ENCODE results near the gene FBXO42. TPM values are rescaled to one million over a fixed set of nuclear protein-coding genes. Genes with fewer than 3 reads are reported as not detected.

The FBXO42 gene
- total RNA-seq, 6 donors from 2014 or later, result 20.8 to 41.9 (median 24.0) TPM

GRCh38 chr1:16205891-16206546 is 146.3 kb downstream of the FBXO42 start:
- Histone ChIP-seq H3K27me3 (no peaks in the 10 kb centered on the region), H3K4me3 (peak overlapping the region in 3 of 4 donors; percentile 57 to 72 (median 62)), H3K27ac (peak overlapping the region; percentile 89 to 92 (median 91)), H3K4me1 (peaks cover 8 to 28% (median 18%) of the 10 kb centered on the region in 4 donors), H3K36me3 (peaks cover 0 to 4% (median under 1%) of the 10 kb centered on the region in 4 donors), H3K9me3 (no peaks in the 10 kb centered on the region)
- peak in 1 of 2 donors; percentile 16 for ATAC-seq (ENCODE audit: low FRiP score in 2 of 2)
- TF ChIP-seq POLR2AphosphoS5 (IDR thresholded peaks at IDR 0.05) (no peak), CTCF (IDR thresholded peaks at IDR 0.05) (peak in 1 of 6 experiments; percentile 10), EP300 (IDR thresholded peaks at IDR 0.05) (no peak), POLR2A (IDR thresholded peaks at IDR 0.05) (peak in 1 of 4 donors; percentile 56)
- DNase-seq, result peak in 1 of 2 donors; percentile 84
- WGBS, 2 donors, result 32 to 93% methylated on average over 3 to 38 of the region's 38 CpGs

- 96 to 100% methylated on average over 1 to 11 of the region's 11 CpGs for WGBS, 2 donors
- peak overlapping the region in 1 of 4 donors; percentile 92 for H3K27ac ChIP-seq
- DNase-seq, result peak in 1 of 2 donors; percentile 52
- H3K27me3 ChIP-seq, result no peaks in the 10 kb centered on the region
- no peak for ATAC-seq (ENCODE audit: low FRiP score in 2 of 2)
- H3K36me3 ChIP-seq, result peaks cover 0 to 6% (median 2%) of the 10 kb centered on the region in 4 donors
- peak in 1 of 6 experiments; percentile 0 for TF ChIP-seq CTCF (IDR thresholded peaks at IDR 0.05)
- no peak for TF ChIP-seq POLR2A (IDR thresholded peaks at IDR 0.05)
- no peak for TF ChIP-seq EP300 (IDR thresholded peaks at IDR 0.05)
- no peak for TF ChIP-seq POLR2AphosphoS5 (IDR thresholded peaks at IDR 0.05)
- no peak overlapping the region for H3K4me3 ChIP-seq
- peaks cover 8 to 28% (median 18%) of the 10 kb centered on the region in 4 donors for H3K4me1 ChIP-seq
- no peaks in the 10 kb centered on the region for H3K9me3 ChIP-seq
Observed at GRCh38 chr1:16205334-16205671, 147.0 kb downstream of the FBXO42 start.

GRCh38 chr1:16204634-16205333 is 147.5 kb downstream of the FBXO42 start:
- Histone ChIP-seq H3K4me3 (no peak overlapping the region), H3K27ac (no peak overlapping the region), H3K9me3 (no peaks in the 10 kb centered on the region), H3K27me3 (no peaks in the 10 kb centered on the region), H3K4me1 (peaks cover 8 to 28% (median 17%) of the 10 kb centered on the region in 4 donors), H3K36me3 (peaks cover 0 to 6% (median 2%) of the 10 kb centered on the region in 4 donors)
- WGBS, 2 donors, result 81 to 100% methylated on average over 6 to 12 of the region's 12 CpGs
- DNase-seq (no peak), ATAC-seq (ENCODE audit: low FRiP score in 2 of 2) (no peak)
- TF ChIP-seq CTCF (IDR thresholded peaks at IDR 0.05) (peak in 2 of 6 experiments; percentile 23 to 26), EP300 (IDR thresholded peaks at IDR 0.05) (no peak), POLR2A (IDR thresholded peaks at IDR 0.05) (no peak), POLR2AphosphoS5 (IDR thresholded peaks at IDR 0.05) (no peak)

- H3K4me1 ChIP-seq, result peaks cover 8 to 28% (median 15%) of the 10 kb centered on the region in 4 donors
Observed at GRCh38 chr1:16204216-16204615, 148.1 kb downstream of the FBXO42 start.

More at GRCh38 chr1:16204216-16204615, 148.1 kb downstream of the FBXO42 start:
- WGBS, 2 donors, result 92 to 100% methylated on average over 2 of the region's 2 CpGs
- TF ChIP-seq POLR2A (IDR thresholded peaks at IDR 0.05) (no peak), CTCF (IDR thresholded peaks at IDR 0.05) (no peak), POLR2AphosphoS5 (IDR thresholded peaks at IDR 0.05) (no peak), EP300 (IDR thresholded peaks at IDR 0.05) (no peak)
- Histone ChIP-seq H3K27ac (no peak overlapping the region), H3K4me3 (no peak overlapping the region), H3K27me3 (no peaks in the 10 kb centered on the region), H3K9me3 (no peaks in the 10 kb centered on the region), H3K36me3 (peaks cover 0 to 7% (median 3%) of the 10 kb centered on the region in 4 donors)
- DNase-seq, result no peak
- no peak for ATAC-seq (ENCODE audit: low FRiP score in 2 of 2)

All from upper lobe of left lung (tissue), 6 donors.